Pancreas (tissue), 10 donors: ENCODE results near the gene EIF3D. TPM values are rescaled to one million over a fixed set of nuclear protein-coding genes. Genes with fewer than 3 reads are reported as not detected.

Experiments
- ATAC-seq, 4 donors: fragments of 200-7000 bp; cut with Tn5 transposase; one replicate each; pipeline versions ENCODE4 v1.8.0 to v1.9.1; 2020; ENCODE audit warnings: mild to moderate bottlenecking in 4 of 4, moderate library complexity in 4 of 4
- DNase-seq, 6 donors: peaks; one replicate each; pipeline ENCODE4 v3.0.0-alpha.2; 2020
- FAIRE-seq: peaks from 2 replicates; lab custom pipeline; 2012; peaks lifted over from hg19 to GRCh38; lab: Jason Lieb, UNC
- H3K27ac ChIP-seq, 4 donors: fragments of 200-600 bp; sonication (generic); 1 replicate in 3 of 4; 2 replicates in 1 of 4; pipeline versions ENCODE4 v1.5.0 to v1.8.0; 2020
- H3K27me3 ChIP-seq, 4 donors: fragments of 200-600 bp; one replicate each; pipeline ENCODE4 v1.8.0; 2021
- H3K36me3 ChIP-seq, 3 donors: fragments of 200-600 bp; sonication (generic) in 1 of 3; one replicate each; pipeline versions ENCODE4 v1.5.0 to v1.8.0; 2020 to 2021
- H3K4me1 ChIP-seq, 3 donors: fragments of 200-600 bp; one replicate each; pipeline ENCODE4 v1.8.0; 2021
- H3K4me3 ChIP-seq, 4 donors: fragments of 200-600 bp; sonication (generic) in 2 of 4; one replicate each; pipeline versions ENCODE4 v1.5.0 to v1.8.0; 2020 to 2021
- H3K9me3 ChIP-seq, 4 donors: fragments of 200-600 bp; one replicate each; pipeline ENCODE4 v1.8.0; 2021
- CTCF ChIP-seq, 4 donors: fragments of 200-600 bp; sonication (generic) in 3 of 4; IDR thresholded peaks; one replicate each; pipeline versions ENCODE4 v1.5.0 to v1.8.0; 2021; ENCODE audit warnings: antibody characterized with exemption in 4 of 4
- WGBS, 2 donors: extraction: QIAGEN DNeasy Blood & Tissue Kit; methylation state at CpG; one replicate each; pipeline ENCODE4 v1.1.7; 2013; 5-methylcytosine and 5-hydroxymethylcytosine counted together
- intact Hi-C, 3 donors: fragments of 100-400 bp; cut with DNase I; formaldehyde crosslinking; loops; one replicate each; pipeline versions ENCODE4 v1.11.1 to v1.14.2; 2022
- polyA plus RNA-seq, 2 donors: library from polyadenylated mRNA; stranded (reverse); fragments of 200-250 nt; gene quantifications; one replicate each; pipeline ENCODE4 v1.2.3, GENCODE V29; 2013
- total RNA-seq, 6 donors: library from RNA; stranded (reverse); fragmentation: NEBNext Ultra II Directional in 4 of 6; extraction: Animal tissue kit (Norgen Biotek cat#: 25700) in 4 of 6; gene quantifications; one replicate each; pipeline versions ENCODE4 v1.2.1 to v1.2.4, GENCODE V29; 2021 to 2023
- donor health status: healthy with polysubstance abuse.
- donor health status: DM: no; HTN: no; CAD: no; lungs with moderate emphysema.
- donor health status: DM: no; HTN: no; CAD: no.
- donor health status: control.
- donor health status: control.
- donor health status: Bipolar disorder and iron deficiency.
- donor health status: DM: yes; HTN: yes; CAD: no.
- donor health status: DM: no; HTN: no; CAD: no.
- donor health status: DM: no; HTN: no; CAD: no.
- donor health status: DM: yes; HTN: yes; CAD: no.

The EIF3D gene
- total and polyA plus RNA-seq, 8 donors, result 106 to 182 (median 136) TPM

GRCh38 chr22:36512991-36513390 is 16.0 kb downstream of the EIF3D start:
- Histone ChIP-seq H3K4me1 (no peaks in the 10 kb centered on the region), H3K9me3 (no peaks in the 10 kb centered on the region), H3K27me3 (no peaks in the 10 kb centered on the region), H3K36me3 (peaks cover 19 to 78% (median 67%) of the 10 kb centered on the region in 3 donors), H3K27ac (no peak overlapping the region), H3K4me3 (no peak overlapping the region)
- DNase-seq (no peak), ATAC-seq (no peak), FAIRE-seq (no peak)
- intact Hi-C loops, result no loop called here
- 76 to 81% methylated on average over 4 of the region's 4 CpGs for WGBS, 2 donors
- TF ChIP-seq CTCF (IDR thresholded peaks at IDR 0.05), result no peak

GRCh38 chr22:36512333-36512732 is 16.6 kb downstream of the EIF3D start:
- no peak overlapping the region for H3K4me3 ChIP-seq
- intact Hi-C loops, result no loop called here
- ATAC-seq, result no peak
- peaks cover 18 to 71% (median 60%) of the 10 kb centered on the region in 3 donors for H3K36me3 ChIP-seq
- no peaks in the 10 kb centered on the region for H3K27me3 ChIP-seq
- peaks cover 0 to 3% (median 2%) of the 10 kb centered on the region in 3 donors for H3K4me1 ChIP-seq
- FAIRE-seq, result no peak
- no peaks in the 10 kb centered on the region for H3K9me3 ChIP-seq
- 91 to 95% methylated on average over 8 of the region's 8 CpGs for WGBS, 2 donors
- no peak for TF ChIP-seq CTCF (IDR thresholded peaks at IDR 0.05)
- no peak overlapping the region for H3K27ac ChIP-seq
- DNase-seq, result no peak

GRCh38 chr22:36510966-36511881 is 17.7 kb downstream of the EIF3D start:
- no peaks in the 10 kb centered on the region for H3K9me3 ChIP-seq
- WGBS, 2 donors, result 69 to 73% methylated on average over 17 of the region's 17 CpGs

DNA sequence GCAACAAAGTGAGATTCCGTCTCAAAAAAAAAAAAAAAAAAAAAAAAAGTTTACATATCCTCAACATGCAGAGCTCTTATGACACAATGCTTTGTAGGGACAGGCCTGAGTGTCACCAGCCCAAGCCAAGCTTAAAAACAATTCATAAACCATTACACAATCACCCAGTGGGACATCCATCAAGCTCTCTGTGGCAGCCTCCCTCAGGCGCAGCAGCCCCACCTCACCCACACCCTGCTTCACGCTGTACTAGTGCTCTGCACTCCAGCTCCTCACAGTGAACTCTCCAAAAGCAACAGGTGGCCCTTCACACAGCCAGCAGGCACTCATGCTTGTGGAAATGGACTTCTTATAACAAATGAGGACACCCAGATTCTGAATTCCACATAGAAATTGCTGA is 18.6 kb downstream of the EIF3D start:
- TF ChIP-seq CTCF (IDR thresholded peaks at IDR 0.05), result no peak
- FAIRE-seq (no peak), DNase-seq (no peak), ATAC-seq (no peak)
- intact Hi-C loops, result no loop called here
- Histone ChIP-seq H3K4me1 (peaks cover 0 to 7% (median 5%) of the 10 kb centered on the region in 3 donors), H3K4me3 (no peak overlapping the region), H3K36me3 (peaks cover 7 to 52% (median 44%) of the 10 kb centered on the region in 3 donors), H3K27me3 (no peaks in the 10 kb centered on the region), H3K27ac (no peak overlapping the region), H3K9me3 (no peaks in the 10 kb centered on the region)
- WGBS, 2 donors, result 83 to 95% methylated on average over 2 to 3 of the region's 3 CpGs

More at GRCh38 chr22:36510966-36511881, 17.7 kb downstream of the EIF3D start:
- FAIRE-seq, result no peak
- Histone ChIP-seq H3K4me3 (no peak overlapping the region), H3K27ac (no peak overlapping the region), H3K36me3 (peaks cover 8 to 60% (median 52%) of the 10 kb centered on the region in 3 donors), H3K27me3 (no peaks in the 10 kb centered on the region), H3K4me1 (peaks cover 0 to 7% (median 5%) of the 10 kb centered on the region in 3 donors)
- peak in 1 of 4 donors; percentile 22 for TF ChIP-seq CTCF (IDR thresholded peaks at IDR 0.05)
- no peak for DNase-seq
- peak in 2 of 4 donors; percentile 10 to 39 for ATAC-seq
- intact Hi-C loops, result no loop called here
